ENCODE data around the gene SUGP2.

DNA sequence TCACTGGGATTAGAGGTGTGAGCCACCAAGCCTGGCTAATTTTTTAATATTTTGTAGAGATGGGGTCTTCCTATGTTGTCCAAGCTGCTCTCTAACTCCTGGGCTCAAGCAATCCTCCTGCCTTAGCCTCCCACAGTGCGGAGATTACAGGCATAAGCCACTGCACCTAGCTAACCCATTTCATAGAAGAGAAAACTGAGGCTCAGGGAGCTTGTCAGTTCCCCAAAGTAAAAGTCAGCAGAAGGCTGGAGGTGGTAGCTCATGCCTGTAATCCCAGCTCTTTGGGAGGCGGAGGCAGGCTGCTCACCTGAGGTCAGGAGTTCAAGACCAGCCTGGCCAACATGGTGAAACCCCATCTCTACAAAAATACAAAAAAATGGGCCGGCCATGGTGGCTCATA, 83.5 kb downstream of the SUGP2 start:
- TF ChIP-seq EZH2 (IDR thresholded peaks at IDR 0.05; ENCODE audit: insufficient read depth, poor library complexity, severe bottlenecking): no peak
- no peak for TF ChIP-seq EZH2phosphoT487 (IDR thresholded peaks at IDR 0.05; ENCODE audit: insufficient read depth, low read depth)

All from GM23248 (cell line).